Testis (tissue), 3 donors: ENCODE measurements around the gene HIRA. TPM values are rescaled to one million over a fixed set of nuclear protein-coding genes. Genes with fewer than 3 reads are reported as not detected.
"Not testable (repeated sequence)": the region's sequence is repeated elsewhere in the genome, so short reads cannot be mapped to it uniquely, and the experiment has no call there.

Experiments
- DNase-seq: peaks from one replicate; pipeline ENCODE4 v3.0.0-alpha.2; 2019
- H3K27ac ChIP-seq, 2 donors: fragments of 200-600 bp; sonication (generic); one replicate each; pipeline ENCODE4 v1.5.1; 2019
- H3K27me3 ChIP-seq: fragments of 200-600 bp; sonication (generic); one replicate; pipeline ENCODE4 v1.5.1; 2019
- H3K36me3 ChIP-seq: fragments of 200-600 bp; sonication (generic); one replicate; pipeline ENCODE4 v1.5.1; 2017; ENCODE audit warnings: low read depth; ENCODE audit errors: missing control alignments
- H3K4me1 ChIP-seq: fragments of 200-600 bp; sonication (generic); one replicate; pipeline ENCODE4 v1.5.1; 2019
- H3K4me3 ChIP-seq, 2 donors: fragments of 200-600 bp; sonication (generic); one replicate each; pipeline ENCODE4 v1.5.1; 2017 to 2019
- H3K9me3 ChIP-seq: fragments of 200-600 bp; sonication (generic); one replicate; pipeline ENCODE4 v1.5.1; 2017
- POLR2A ChIP-seq: fragments of 450-650 bp; IDR thresholded peaks from one replicate; pipeline ENCODE4 v1.6.1; 2017; ENCODE audit warnings: antibody characterized with exemption, mild to moderate bottlenecking, moderate library complexity
- WGBS, 2 donors: methylation state at CpG; one replicate each; pipeline ENCODE4 v1.1.5; 2018; 5-methylcytosine and 5-hydroxymethylcytosine counted together
- intact Hi-C: fragments of 100-400 bp; cut with DNase I; formaldehyde crosslinking; loops from one replicate; pipeline ENCODE4 v1.15.1; 2023; ENCODE audit warnings: low total_unique reads
- polyA plus RNA-seq: library from polyadenylated mRNA; stranded (reverse); fragments of 350-450 nt; fragmentation: Illumina TruSeq; extraction: RNeasy Lipid Tissue Mini Kit (QIAGEN cat#74804); gene quantifications from one replicate; pipeline ENCODE4 v1.2.3, GENCODE V29; 2014; ENCODE audit warnings: low read depth, low replicate concordance; ENCODE audit not compliant: insufficient read depth
- total RNA-seq, 2 donors: library from RNA; depleted of rRNA; stranded (reverse); fragments of >200 nt; gene quantifications; one replicate each; pipeline ENCODE4 v1.2.3, GENCODE V29; 2016
- TF ChIP-seq, protein P1 (sequence below), 3 experiments: fragments of 450-650 bp in 2 of 3; fragments of 200-600 bp in 1 of 3; sonication (generic) in 1 of 3; IDR thresholded peaks; one replicate each; pipeline ENCODE4 v1.5.1; 2016 to 2019; ENCODE audit warnings: antibody characterized with exemption in 3 of 3, mild to moderate bottlenecking in 2 of 3, moderate library complexity in 1 of 3

HIRA gene
- total and polyA plus RNA-seq, 3 donors from 2014 or later: 17.7 to 25.7 (median 21.8) TPM

DNA sequence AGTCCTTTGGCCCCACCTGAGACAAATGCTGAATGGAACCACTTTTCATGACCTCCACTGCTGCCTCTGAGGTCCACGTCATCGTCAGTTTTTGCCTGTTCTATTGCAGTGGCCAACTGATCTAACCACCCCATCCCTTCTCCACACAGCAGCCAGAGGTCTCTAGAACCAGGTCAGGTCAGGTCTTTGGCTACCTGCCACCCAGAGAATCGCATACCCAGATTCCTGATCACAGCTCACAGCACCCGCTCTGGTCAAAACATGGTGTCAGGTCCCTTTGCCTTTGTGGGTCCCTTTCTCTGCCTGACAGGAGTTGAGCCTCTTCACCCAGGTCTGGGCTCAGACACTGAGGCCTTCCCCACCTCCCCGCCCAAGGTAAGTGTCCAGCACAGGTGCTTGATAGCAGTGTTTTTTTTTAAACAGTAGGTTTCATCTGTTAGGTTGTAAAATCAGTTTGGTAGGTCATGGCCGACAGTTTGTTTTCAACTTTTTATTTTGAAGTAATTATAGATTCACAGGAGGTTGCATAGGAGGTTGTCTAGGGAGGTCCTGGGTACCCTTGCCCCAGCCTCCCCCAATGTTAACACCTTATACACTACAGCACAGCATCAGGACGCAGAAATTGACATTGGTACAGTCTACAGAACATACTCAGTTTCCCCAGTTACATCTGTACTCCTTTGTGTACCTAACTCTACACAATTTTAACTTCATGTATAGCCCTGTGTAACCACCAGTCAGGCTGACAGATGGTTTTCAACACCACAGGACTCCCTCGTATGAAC lies 9.1 kb upstream of the HIRA start:
- intact Hi-C loops: no loop called here
- 77 to 86% methylated on average over 8 of the region's 8 CpGs for WGBS, 2 donors
- Histone ChIP-seq H3K27ac (no peak overlapping the region), H3K9me3 (no peaks in the 10 kb centered on the region), H3K27me3 (no peaks in the 10 kb centered on the region), H3K4me1 (peaks cover 4% of the 10 kb centered on the region), H3K4me3 (no peak overlapping the region), H3K36me3 (no peaks in the 10 kb centered on the region)
- no peak for DNase-seq
- no peak for TF ChIP-seq POLR2A
- TF ChIP-seq, protein P1, sequence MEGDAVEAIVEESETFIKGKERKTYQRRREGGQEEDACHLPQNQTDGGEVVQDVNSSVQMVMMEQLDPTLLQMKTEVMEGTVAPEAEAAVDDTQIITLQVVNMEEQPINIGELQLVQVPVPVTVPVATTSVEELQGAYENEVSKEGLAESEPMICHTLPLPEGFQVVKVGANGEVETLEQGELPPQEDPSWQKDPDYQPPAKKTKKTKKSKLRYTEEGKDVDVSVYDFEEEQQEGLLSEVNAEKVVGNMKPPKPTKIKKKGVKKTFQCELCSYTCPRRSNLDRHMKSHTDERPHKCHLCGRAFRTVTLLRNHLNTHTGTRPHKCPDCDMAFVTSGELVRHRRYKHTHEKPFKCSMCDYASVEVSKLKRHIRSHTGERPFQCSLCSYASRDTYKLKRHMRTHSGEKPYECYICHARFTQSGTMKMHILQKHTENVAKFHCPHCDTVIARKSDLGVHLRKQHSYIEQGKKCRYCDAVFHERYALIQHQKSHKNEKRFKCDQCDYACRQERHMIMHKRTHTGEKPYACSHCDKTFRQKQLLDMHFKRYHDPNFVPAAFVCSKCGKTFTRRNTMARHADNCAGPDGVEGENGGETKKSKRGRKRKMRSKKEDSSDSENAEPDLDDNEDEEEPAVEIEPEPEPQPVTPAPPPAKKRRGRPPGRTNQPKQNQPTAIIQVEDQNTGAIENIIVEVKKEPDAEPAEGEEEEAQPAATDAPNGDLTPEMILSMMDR (IDR thresholded peaks at IDR 0.05): no peak

DNA sequence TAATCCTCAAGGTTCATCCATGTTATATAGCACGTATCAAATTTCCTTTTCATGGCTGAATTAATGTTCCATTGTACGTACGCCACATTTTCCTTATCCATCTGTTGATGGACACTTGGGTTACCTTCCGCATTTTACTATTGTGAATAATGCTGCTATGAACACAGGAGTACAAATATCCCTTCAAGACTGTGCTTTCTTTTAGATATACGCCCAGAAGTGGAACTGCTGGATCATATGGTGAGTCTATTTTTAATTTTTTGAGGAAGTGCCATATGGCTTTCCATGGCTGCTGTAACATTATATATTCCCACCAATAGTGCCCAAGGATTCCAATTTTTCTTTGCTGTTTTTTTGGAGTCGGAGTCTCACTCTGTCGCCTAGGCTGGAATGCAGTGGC lies 6.8 kb upstream of the HIRA start:
- H3K9me3 ChIP-seq: no peaks in the 10 kb centered on the region
- no peak overlapping the region for H3K4me3 ChIP-seq
- no peaks in the 10 kb centered on the region for H3K36me3 ChIP-seq
- 84 to 89% methylated on average over 7 of the region's 7 CpGs for WGBS, 2 donors
- intact Hi-C loops: no loop called here
- peaks cover 4% of the 10 kb centered on the region for H3K4me1 ChIP-seq
- no peak for DNase-seq
- no peaks in the 10 kb centered on the region for H3K27me3 ChIP-seq
- TF ChIP-seq, protein P1 (IDR thresholded peaks at IDR 0.05): no peak
- TF ChIP-seq POLR2A: no peak
- no peak overlapping the region for H3K27ac ChIP-seq

DNA sequence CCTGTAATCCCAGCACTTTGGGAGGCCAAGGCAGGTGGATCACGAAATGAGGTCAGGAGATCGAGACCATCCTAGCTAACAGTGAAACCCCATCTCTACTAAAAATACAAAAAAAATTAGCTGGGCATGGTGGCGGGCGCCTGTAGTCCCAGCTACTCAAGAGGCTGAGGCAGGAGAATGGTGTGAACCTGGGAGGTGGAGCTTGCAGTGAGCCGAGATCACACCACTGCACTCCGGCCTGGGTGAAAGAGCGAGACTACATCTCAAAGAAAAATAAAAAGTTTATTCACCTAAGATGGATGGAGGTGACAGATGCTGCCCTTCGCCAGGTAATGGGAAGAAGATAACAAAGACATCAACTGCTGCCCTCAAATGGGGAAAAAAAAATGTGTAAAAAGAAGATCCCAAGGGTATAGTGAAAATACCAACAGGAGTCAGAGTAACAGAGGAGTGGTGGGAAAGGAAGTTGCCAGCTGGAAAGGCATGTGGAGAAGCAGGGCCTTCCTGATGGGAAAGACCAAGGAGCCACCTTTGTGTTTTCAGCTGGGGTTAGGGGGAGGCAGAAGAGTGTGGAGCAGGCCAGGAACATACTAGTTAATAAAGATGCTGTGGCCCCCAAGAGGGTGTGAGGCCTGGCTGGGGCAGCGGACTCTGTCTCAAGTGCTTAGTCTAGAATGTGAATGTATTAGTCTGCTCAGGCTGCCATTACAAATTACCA lies 5.1 kb upstream of the HIRA start:
- DNase-seq, H3K4me1 ChIP-seq, H3K36me3 ChIP-seq, H3K27ac ChIP-seq, H3K9me3 ChIP-seq, H3K4me3 ChIP-seq, intact Hi-C loops, H3K27me3 ChIP-seq: not testable (repeated sequence)
- WGBS, 2 donors: 94 to 95% methylated on average over 9 of the region's 9 CpGs

DNA sequence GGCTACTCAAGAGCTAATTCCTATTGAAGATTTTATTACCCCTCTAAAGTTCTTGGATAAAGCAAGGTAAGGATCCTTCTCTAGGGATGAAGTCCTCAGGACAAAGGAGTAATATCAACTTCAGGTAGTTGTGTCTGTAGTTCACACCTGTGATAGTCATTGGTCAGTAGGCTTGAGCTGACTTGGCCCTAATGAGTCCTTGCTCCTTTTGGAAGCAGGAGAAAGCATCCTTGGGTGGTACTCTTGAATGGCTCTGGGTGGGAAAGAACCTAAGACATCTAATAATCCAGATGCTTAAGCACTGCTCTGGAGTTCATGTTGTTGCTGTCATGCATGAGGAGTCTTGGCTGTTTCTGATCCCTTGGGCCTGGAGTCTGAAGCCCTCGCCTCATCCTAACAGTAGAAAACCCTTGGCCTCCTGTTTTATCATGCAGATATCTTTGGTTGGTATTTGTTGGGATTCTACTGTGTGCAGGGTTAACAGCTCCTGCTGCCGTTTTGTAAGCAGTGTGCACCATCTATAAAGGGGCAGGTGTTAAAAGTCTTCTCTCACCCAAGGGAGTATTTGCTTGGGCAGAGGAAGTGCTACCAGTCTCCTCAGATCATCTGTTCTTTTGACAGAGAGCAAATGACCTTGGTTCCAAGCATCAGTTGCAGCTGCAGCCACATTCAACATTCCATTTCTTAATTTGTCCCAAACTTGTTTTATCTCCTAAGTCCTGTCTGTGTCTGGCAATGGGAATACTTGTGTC lies 3.5 kb upstream of the HIRA start:
- Histone ChIP-seq H3K9me3 (no peaks in the 10 kb centered on the region), H3K27ac (no peak overlapping the region), H3K4me3 (no peak overlapping the region), H3K36me3 (no peaks in the 10 kb centered on the region), H3K27me3 (no peaks in the 10 kb centered on the region), H3K4me1 (peaks cover 17% of the 10 kb centered on the region)
- no peak for TF ChIP-seq POLR2A
- TF ChIP-seq, protein P1 (IDR thresholded peaks at IDR 0.05): no peak
- WGBS, 2 donors: 62 to 73% methylated on average over 2 of the region's 2 CpGs
- intact Hi-C loops: no loop called here
- DNase-seq: no peak

DNA sequence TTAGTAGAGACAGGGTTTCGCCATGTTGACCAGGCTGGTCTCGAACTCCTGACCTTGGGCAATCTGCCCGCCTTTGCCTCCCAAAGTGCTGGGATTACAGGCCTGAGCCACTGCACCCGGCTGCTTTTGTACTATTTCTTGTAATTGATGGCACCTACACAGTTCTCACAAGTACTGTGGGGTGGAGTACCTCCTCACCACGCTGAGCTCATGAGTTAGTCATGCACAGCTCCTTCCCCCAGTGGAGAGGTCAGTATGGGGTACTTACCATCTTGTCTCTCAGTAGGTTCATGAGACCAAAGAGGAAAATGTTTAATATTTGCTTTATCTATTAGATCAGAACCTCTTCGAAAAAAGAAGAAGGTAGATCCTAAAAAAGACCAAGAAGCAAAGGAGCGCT lies 2.9 kb upstream of the HIRA start:
- 93% methylated on average over 7 of the region's 7 CpGs for WGBS, 2 donors
- no peak for TF ChIP-seq POLR2A
- TF ChIP-seq, protein P1 (IDR thresholded peaks at IDR 0.05): no peak
- Histone ChIP-seq H3K36me3 (no peaks in the 10 kb centered on the region), H3K9me3 (no peaks in the 10 kb centered on the region), H3K4me3 (no peak overlapping the region), H3K4me1 (peaks cover 19% of the 10 kb centered on the region), H3K27me3 (no peaks in the 10 kb centered on the region), H3K27ac (no peak overlapping the region)
- no peak for DNase-seq
- intact Hi-C loops: no loop called here
